Fibroblast of mammary gland (primary cell): Measurements from ENCODE around the gene CCDC12.

Source experiments
- DNase-seq: peaks from one replicate; pipeline ENCODE4 v3.0.0-alpha.2; 2010; ENCODE audit warnings: low read depth
- H3K4me3 ChIP-seq: 2 replicates; pipeline ENCODE4 v1.5.1; 2011; ENCODE audit warnings: low read depth, mild to moderate bottlenecking, low read length, moderate library complexity; ENCODE audit not compliant: control insufficient read depth
- TF ChIP-seq, protein P1 (sequence below): conservative IDR thresholded peaks from 2 replicates; pipeline ENCODE4 v1.5.1; 2011; ENCODE audit warnings: low read depth, low read length, inconsistent platforms; ENCODE audit not compliant: control insufficient read depth, insufficient read depth

The CCDC12 gene

DNA sequence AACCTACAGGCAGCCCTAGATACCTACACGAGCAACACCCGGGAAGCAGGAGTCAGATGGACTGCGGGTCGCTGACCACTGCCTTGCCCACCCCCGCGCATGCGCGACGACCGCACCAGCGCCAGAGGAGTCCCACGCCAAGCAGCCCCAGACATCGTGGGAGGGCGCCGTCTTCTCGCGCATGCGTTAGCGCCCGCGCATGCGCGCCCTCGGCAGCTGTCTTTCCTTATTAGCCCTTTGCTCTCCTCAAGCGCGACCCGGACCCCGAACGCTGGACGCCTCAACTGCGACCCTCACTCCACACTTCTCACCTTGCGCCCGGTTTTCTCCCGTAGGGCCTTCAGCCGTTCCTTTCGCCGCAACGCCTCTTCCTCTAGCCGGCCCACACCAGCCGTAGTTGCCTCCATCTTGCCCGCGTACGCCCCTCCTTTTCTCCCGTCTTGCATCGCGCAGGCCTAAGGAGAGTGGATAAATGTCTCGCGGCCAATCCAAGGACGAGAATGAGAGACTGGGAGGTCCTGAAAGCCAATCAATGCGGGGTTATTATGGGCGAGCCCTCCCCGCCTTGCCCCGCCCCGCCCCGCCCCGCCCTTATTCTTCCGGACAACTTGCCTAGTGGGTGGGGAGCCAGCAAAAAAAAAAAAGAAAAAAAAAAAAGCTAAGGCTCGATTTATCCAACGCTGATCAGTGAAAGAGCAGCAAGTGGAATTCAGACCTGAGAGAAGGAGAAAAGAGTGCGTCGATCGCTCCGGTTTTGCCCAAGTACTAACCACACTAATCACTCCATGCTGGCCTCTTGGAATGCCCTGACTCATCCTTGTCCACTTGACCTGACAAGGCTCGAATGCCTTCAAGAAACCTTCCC, at the start of gene CCDC12:
Gene CCDC12, minus strand, starts transcription at position 420 of the 865 bp plus-strand sequence. Its CDS starts 13 bp downstream, at position 407.
- peak within 1 kb of the TSS; percentile 96 for H3K4me3 ChIP-seq
- TF ChIP-seq, protein P1, sequence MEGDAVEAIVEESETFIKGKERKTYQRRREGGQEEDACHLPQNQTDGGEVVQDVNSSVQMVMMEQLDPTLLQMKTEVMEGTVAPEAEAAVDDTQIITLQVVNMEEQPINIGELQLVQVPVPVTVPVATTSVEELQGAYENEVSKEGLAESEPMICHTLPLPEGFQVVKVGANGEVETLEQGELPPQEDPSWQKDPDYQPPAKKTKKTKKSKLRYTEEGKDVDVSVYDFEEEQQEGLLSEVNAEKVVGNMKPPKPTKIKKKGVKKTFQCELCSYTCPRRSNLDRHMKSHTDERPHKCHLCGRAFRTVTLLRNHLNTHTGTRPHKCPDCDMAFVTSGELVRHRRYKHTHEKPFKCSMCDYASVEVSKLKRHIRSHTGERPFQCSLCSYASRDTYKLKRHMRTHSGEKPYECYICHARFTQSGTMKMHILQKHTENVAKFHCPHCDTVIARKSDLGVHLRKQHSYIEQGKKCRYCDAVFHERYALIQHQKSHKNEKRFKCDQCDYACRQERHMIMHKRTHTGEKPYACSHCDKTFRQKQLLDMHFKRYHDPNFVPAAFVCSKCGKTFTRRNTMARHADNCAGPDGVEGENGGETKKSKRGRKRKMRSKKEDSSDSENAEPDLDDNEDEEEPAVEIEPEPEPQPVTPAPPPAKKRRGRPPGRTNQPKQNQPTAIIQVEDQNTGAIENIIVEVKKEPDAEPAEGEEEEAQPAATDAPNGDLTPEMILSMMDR: no peak
- DNase-seq: peak; percentile 100

DNA sequence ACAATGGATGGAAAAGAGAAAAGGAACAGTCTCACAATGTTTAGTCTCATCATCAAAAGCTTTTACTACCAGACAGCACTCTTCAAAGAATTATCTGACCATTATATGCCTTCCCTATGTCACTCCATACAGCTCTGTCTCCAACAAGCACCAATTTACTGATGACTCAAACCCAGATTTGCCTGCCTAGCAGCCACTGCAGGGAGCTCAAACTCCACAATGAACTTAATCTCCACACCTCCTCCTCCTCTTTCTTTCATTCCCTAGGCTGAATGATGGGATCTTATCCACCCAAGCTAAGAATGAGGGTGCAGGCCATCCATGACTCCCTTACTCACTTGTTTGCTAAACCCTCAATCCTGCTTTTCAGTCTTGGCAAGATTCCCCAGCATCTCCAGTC, 48.4 kb upstream of the CCDC12 start:
- peak; percentile 33 for DNase-seq
- TF ChIP-seq, protein P1: no peak
- no peak overlapping the region for H3K4me3 ChIP-seq

DNA sequence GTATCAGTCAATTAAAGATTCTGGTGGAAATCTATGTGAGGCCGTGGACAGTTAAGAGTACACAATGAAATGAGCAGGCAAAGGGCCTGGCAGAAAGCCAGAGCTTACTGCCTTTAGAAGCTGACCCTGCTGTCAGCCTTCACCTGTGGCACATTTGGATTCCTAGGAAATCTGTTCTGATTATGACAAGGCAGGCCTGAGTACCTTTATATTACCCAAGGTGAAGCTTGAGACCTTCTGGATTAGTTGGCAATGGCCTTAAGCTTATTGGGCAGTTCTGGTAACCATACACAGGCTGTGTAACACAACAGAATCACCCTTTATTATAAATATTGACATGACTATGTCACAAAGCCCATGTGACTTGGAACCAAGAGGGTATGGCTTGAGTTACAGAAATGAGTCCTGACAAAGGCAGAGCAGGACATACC, 46.1 kb upstream of the CCDC12 start:
- TF ChIP-seq, protein P1: no peak
- no peak overlapping the region for H3K4me3 ChIP-seq
- peak; percentile 42 for DNase-seq

DNA sequence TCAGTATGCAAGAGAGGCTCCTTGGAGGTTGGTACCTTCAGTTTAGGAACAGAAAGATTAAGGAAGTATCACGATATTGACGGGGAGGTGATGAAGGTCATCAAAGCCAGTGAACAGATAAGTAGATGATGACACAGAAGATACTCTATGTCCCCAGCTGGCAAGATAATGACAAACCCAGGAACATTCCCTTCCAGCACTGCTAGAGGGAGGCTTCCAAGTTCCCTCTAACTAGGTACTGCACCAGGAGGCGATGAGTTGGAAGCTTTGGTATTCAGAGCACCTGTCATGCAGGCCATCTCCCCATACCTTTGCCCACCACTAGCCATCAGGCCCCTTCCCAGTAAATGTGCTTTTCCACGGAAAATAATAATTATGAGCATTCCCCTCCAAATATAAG, 43.8 kb upstream of the CCDC12 start:
- TF ChIP-seq, protein P1: no peak
- DNase-seq: no peak
- no peak overlapping the region for H3K4me3 ChIP-seq

DNA sequence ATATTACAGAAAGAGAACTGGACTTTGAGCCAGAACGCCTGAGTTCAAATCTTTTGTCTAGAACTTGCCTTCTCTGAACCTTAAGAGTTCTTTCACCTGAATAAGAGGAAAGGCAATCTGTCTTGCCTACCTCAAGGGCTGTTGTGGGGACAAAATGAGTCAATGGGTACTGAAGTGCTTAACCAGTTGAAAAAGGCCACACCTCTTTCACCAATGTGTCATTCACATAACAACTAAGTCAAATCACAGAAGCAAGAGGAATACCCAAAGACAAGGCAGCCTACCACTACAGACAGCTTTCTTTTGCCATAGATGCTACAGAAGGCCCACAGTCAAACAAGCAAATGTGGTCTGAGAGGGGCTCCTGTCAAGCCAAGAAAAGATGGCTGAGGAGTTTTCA, 42.7 kb upstream of the CCDC12 start:
- H3K4me3 ChIP-seq: no peak overlapping the region
- peak; percentile 9 for DNase-seq
- TF ChIP-seq, protein P1: no peak

DNA sequence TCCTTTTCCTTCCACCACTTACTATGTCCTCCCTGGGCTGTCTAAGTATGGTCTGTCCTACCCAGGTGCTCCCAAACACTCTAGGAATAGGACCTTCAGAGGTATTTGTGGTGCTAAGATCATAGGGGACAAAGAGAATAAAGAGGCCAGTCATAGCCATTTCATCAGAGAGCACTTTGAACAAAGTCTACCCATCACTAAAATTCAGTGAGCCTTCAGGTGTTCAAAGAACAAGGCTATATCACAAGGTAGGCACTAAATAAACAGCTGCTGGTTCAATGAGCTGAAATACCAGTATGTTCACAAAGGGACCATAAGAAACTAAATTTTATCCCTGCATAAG, 41.7 kb upstream of the CCDC12 start:
- H3K4me3 ChIP-seq: no peak overlapping the region
- TF ChIP-seq, protein P1: no peak
- DNase-seq: no peak
